Muscle of arm (tissue), 12 donors: Measurements from ENCODE around the gene LPP. TPM values are rescaled to one million over a fixed set of nuclear protein-coding genes. Genes with fewer than 3 reads are reported as not detected.
"Not testable (repeated sequence)": the region's sequence is repeated elsewhere in the genome, so short reads cannot be mapped to it uniquely, and the experiment has no call there.

Experiments
- DNase-seq: peaks from one replicate; pipeline ENCODE4 v3.0.0-alpha.2; 2013
- polyA plus RNA-seq, 12 donors: library from polyadenylated mRNA; unstranded; fragments of 120-200 nt; gene quantifications; one replicate each; pipeline ENCODE4 v1.2.1, GENCODE V29; 2013; ENCODE audit not compliant: insufficient read length in 12 of 12

Gene LPP
- polyA plus RNA-seq, 12 donors: 13.8 to 39.6 (median 16.4) TPM; not detected in 1

- no peak for DNase-seq
These were observed 242.9 kb downstream of the LPP start for GRCh38 chr3:188396900-188397299.

DNA sequence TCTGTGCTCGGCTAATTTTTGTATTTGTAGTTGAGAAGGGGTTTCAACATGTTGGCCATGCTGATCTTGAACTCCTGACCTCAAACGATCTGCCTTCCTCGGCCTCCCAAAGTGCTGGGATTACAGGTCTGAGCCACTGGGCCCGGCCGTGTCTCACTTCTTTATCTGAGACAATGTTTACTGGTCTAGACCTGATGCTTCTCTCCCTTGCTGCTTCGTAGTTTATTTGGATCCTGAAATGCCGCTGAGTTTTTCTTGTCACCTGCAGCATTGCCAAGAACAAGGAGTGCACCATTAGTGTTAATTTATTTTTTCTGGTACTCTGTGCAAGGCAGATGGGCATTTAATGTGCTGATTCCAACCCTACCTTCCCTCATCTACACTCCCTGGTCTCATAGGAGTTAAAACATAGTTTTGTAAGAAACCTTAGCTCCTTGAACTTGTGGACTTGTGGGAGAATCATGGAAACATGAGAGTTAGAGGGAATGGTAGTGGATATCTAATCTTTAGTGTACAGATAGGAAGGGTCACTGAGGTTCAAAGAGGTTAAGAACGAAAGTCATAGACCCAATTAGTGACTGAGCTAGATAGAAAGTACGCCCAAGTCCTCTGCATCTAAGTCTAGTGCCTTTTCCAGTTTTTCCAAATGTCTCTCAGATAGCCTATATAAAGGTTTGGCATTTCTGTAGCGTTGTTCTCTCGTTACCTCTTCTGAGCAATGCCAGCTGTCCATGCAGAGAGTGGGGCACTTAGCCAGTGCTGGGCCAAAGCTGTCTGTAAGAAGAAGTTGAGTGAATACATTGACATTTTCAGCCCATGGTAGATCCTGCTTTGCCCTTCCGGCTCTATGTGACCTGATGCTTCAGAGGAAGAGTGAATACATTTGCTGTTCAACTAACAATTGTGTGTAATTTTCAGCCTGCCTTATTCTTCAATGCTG is 244.1 kb downstream of the LPP start:
- no peak for DNase-seq

GRCh38 chr3:188400494-188401243 is 246.7 kb downstream of the LPP start:
- no peak for DNase-seq

DNA sequence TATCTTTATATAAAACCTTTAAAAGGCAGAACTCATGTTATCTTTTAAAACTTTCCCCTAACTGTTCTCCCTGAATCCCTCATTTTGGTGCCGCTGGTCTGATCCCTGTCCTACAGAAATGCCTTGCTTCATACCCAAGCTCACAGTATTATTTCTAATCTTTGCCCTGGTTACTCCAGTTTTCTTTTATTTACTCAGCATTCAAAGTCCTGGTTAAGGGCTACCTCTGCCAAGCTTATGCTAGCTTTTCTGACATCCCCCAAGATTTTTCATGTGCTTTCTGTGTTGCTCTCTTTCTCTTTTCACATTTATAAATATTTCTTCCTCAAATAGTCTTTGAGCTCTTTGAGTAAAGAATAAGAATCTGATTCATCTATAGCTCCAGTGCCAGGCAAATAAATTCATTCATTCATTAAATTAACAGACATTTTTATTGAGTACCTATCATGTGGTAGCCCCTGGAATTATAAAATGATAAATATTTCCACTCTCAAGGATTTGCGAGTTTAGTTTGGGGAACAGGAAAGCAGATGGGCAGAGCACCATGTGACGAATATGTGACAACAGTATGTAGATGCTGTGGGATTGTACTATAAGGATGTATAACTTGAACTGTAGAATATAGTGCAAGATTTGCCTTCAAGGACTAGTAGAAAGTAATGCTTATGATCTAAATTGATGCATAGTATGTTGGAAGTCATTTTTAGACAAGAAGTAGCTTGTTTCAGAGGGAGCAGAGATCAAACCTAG is 247.5 kb downstream of the LPP start:
- no peak for DNase-seq

- no peak for DNase-seq
These were observed 248.3 kb downstream of the LPP start for GRCh38 chr3:188402229-188402628.

GRCh38 chr3:188403404-188403803 is 249.4 kb downstream of the LPP start:
- DNase-seq: no peak

DNA sequence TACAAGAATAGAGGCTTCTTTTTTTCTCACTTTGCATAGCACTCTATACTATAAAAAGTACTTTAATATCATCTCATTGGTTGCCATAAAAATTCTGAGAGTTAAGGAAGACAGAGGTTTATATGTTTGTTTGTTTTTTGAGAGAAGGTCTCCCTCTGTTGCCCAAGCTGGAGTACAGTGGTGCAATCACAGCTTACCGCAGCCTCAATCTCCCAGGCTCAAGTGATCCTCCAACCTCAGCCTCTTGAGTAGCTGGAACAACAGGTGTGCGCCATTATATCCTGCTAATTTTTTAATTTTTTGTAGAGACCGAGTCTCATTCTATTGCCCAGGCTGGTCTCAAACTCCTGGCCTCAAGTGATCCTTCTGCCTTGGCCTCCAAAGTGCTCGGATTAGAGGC is 250.2 kb downstream of the LPP start:
- no peak for DNase-seq

GRCh38 chr3:188404701-188405100 is 250.7 kb downstream of the LPP start:
- DNase-seq: no peak

GRCh38 chr3:188407158-188407880 is 253.4 kb downstream of the LPP start:
- no peak for DNase-seq

DNA sequence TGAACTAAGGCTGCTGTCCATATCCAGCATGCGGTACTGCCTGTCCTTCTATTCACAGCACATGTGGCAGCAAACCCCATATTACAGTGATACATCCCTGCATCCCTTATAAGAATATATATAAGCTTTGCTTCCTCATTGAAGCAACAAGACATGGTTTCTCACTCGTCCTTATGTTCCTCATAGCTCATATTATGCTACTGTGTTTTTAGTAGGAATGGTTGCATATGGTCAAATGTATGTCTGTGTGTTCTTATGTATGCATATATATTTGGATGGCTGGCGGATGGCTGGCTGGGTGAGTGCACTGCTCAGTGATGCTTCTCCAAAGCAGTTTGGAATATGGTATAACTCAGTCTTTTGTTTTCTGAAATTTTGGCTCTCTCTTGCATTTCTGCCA is 254.9 kb downstream of the LPP start:
- no peak for DNase-seq

DNA sequence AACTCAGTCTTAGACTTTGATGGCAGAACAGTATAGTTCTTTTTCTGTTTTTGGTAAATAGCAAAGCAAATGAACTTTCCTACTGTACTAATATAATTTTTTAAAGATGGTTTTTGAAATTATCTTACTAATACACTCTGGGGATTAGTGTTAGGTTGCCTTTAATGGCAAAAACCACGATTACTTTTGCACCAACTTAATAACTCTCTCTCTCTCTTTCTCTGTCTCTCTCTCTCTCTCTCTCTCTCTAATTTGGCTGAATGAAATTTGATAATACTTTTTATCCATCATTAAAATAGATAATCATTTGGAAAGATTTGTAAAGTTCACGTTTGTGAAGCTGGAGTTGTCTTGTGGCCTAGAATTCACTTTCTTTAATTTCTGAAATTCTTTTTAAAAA is 257.8 kb downstream of the LPP start:
- no peak for DNase-seq

- DNase-seq: no peak
These were observed 261.2 kb downstream of the LPP start for GRCh38 chr3:188415196-188415595.

DNA sequence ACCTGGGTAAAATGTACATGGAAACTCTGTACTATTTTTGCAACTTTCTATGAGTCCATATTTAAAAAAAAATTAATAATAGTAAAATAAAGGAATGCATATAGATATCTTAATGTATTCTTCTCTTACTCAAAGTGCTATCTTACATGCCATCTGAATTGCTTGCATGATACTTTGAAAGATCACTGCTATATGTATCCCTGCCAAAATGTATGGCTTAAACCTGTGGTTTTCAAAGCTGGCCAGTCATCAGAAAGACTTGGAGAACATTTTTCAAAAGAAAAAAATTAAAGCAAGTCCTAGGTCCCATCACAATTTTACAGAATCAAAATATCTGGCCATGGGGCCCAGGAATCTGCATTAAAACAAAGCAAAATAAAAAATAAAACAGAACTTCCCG is 262.1 kb downstream of the LPP start:
- no peak for DNase-seq

DNA sequence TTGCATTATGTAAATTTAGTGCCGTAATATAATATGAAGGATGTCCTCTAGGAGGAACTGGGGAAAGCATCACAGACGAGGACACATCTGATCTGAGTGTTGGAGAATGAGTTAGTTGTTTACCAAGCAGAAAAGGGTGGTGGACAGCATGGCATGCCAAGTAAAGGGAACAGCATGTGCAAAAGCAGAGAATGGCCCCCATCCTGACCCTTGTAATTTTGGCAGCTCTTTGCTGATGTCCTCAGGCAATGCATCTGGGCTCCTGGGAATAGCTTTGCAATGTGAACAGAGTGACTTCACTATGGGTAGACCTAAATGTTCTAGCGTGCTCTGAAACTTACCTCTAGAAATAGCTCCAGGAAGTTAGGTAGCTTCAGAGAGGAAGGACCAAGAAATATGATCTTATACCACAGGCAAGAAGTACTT is 263.3 kb downstream of the LPP start:
- DNase-seq: no peak

GRCh38 chr3:188417766-188418165 is 263.8 kb downstream of the LPP start:
- no peak for DNase-seq

DNA sequence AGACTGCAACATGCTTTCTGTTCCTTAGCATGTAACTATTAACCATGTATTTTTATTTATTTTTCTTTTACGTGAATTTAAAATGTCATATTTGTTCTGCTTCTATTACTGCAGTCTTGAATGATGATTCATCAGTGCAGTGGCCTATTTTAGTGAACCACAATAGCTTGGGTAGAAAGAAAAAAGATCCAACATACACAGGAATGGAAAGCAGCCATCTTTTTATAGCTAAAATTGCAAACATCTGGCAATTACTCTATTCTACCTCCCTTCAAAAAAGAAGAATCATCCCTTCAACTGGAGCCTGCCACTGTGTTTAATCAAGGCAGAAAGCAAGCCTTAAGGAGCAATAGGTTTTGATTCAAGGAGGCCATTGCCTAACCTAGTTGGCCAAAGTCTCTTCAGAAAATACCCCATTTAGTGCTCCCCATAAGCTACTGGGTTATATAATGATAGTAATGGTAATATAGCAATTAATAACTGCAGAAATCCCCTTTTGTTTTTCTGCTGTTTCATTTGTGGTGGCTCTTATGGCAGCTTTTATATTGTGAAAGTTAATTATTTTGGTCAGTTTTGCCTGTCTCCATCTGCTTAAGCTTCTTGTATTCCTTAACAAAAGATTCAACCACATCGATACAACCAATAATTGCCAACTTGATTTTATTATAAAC is 267.3 kb downstream of the LPP start:
- no peak for DNase-seq

DNA sequence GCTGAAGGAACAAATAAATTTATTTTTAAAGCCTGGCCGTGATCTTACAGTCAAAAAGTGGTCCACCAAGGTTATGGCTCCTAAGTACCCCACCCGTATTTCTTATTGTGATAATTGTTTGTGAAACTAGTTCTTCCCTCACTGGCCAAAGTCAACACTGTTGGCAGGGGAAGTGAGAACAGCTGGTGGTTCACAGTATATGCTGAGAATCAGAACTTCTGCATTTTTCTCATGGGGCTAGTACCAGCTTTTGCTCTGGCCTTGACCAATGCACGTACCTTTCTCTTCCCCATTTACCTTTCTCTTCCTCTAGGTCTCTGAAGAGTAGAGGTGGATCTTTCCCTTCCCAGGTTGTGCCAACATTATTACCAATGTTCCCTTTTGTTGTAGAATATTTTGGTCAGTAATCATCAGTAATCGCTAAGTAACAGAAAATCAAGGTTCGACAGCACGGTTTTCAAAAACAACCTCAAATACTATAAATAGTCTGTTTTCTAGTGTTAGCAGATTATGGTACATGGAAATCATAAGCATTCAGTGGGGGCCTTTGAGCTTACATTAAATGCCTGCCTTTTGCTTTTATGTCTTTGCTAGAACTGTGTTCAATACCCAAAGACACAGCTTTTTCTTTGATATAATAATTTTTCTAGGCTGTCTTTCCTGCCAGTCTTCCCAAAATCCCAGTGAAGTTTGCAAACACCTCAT is 268.0 kb downstream of the LPP start:
- no peak for DNase-seq

DNA sequence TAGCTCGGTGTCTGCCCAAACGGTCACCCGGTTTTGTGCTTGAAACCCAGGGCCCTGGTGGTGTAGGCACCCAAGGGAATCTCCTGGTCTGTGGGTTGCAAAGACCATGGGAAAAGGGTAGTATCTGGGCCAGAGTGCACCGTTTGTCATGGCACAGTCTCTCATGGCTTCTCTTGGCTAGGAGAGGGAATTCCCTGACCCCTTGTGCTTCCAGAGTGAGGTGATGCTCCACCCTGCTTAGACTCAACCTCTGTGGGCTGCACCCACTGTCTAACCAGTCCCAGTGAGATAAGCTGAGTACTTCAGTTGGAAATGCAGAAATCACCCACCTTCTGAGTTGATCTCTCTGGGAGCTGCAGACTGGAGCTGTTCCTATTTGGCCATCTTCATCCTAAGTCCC is 274.0 kb downstream of the LPP start:
- DNase-seq: not testable (repeated sequence)

DNA sequence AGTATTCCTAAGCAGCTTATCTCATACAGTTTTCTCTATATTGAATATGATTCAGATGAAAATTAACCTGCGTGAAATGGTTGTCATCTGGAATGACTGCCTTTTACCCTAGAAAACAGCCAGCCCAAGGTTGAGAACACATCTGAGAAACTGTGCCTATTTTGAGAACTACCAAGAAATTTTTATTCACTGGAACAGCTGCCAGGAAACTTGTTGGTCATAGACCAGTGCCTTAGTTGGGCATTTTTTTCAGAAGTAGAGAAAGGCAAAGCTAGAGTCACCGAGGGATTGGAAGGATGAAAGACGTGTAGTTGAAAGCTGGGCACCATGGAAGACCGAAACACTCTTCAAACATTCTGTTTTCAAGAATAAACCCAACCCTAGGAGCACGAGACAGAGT is 277.1 kb downstream of the LPP start:
- DNase-seq: no peak

- no peak for DNase-seq
These were observed 277.6 kb downstream of the LPP start for GRCh38 chr3:188431553-188431952.
